HL-60 (cell line): ENCODE results near the gene PRIM1.

Experiments used
- POLR2AphosphoS5 ChIP-seq: IDR thresholded peaks from 2 replicates; pipeline ENCODE4 v1.6.1; 2012; ENCODE audit warnings: low read depth
- REST ChIP-seq: IDR thresholded peaks from 2 replicates; pipeline ENCODE4 v1.6.1; 2012; ENCODE audit warnings: low read depth; ENCODE audit not compliant: insufficient replicate concordance
- SPI1 ChIP-seq: IDR thresholded peaks from 2 replicates; pipeline ENCODE4 v1.6.1; 2012; ENCODE audit warnings: low read depth, mild to moderate bottlenecking, borderline replicate concordance
- TF ChIP-seq, protein P1 (sequence below): IDR thresholded peaks from one replicate; pipeline ENCODE4 v1.5.1; 2011; ENCODE audit warnings: low read length, control low read depth, inconsistent platforms; ENCODE audit not compliant: insufficient read depth

DNA sequence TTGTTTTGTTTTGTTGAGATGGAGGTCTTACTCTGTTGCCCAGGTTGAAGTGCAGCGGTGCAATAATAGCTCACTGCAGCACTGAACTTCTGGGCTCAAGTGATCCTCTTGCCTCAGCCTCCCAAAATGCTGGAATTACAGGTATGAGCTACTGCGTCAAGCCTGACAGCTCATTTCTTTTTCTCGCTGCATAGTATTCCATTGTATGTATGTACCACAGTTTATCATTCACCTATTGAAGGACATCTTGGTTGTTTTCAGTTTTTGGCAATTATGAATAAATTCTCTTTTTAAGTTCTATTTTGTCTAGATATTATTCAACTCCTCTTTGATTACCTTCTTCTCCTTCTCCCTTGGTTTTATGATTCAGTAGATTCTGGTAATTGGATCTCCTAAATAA, 24.5 kb upstream of the PRIM1 start:
- TF ChIP-seq, protein P1, sequence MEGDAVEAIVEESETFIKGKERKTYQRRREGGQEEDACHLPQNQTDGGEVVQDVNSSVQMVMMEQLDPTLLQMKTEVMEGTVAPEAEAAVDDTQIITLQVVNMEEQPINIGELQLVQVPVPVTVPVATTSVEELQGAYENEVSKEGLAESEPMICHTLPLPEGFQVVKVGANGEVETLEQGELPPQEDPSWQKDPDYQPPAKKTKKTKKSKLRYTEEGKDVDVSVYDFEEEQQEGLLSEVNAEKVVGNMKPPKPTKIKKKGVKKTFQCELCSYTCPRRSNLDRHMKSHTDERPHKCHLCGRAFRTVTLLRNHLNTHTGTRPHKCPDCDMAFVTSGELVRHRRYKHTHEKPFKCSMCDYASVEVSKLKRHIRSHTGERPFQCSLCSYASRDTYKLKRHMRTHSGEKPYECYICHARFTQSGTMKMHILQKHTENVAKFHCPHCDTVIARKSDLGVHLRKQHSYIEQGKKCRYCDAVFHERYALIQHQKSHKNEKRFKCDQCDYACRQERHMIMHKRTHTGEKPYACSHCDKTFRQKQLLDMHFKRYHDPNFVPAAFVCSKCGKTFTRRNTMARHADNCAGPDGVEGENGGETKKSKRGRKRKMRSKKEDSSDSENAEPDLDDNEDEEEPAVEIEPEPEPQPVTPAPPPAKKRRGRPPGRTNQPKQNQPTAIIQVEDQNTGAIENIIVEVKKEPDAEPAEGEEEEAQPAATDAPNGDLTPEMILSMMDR, result no peak
- TF ChIP-seq POLR2AphosphoS5 (no peak), REST (no peak), SPI1 (no peak)
